GM19240 (cell line): ENCODE measurements around the gene RGR.

ENCODE experiments used
- DNase-seq: peaks from one replicate; pipeline ENCODE4 v3.0.0; 2011; ENCODE audit warnings: low spot score; ENCODE audit not compliant: insufficient read length

The RGR gene

GRCh38 chr10:84221916-84222315 lies 22.9 kb upstream of the RGR start:
- no peak for DNase-seq

GRCh38 chr10:84224411-84225028 lies 20.3 kb upstream of the RGR start:
- no peak for DNase-seq

GRCh38 chr10:84225427-84226173 lies 19.3 kb upstream of the RGR start, which contains the start of gene LRIT2:
Gene LRIT2, minus strand, starts transcription at chr10:84225544. Its CDS starts 24 bp downstream, at chr10:84225520.
- DNase-seq: no peak

- DNase-seq: no peak
Measured at GRCh38 chr10:84226616-84227015, 18.2 kb upstream of the RGR start.

GRCh38 chr10:84227810-84228209 lies 17.0 kb upstream of the RGR start:
- DNase-seq: no peak

- DNase-seq: no peak
Measured at GRCh38 chr10:84230359-84230758, 14.5 kb upstream of the RGR start.

GRCh38 chr10:84232376-84232775 lies 12.5 kb upstream of the RGR start:
- no peak for DNase-seq

GRCh38 chr10:84233940-84234339 lies 10.9 kb upstream of the RGR start:
- DNase-seq: no peak

GRCh38 chr10:84234479-84234878 lies 10.4 kb upstream of the RGR start:
- DNase-seq: no peak

- DNase-seq: no peak
Measured at GRCh38 chr10:84235096-84235495, 9.8 kb upstream of the RGR start.

GRCh38 chr10:84236807-84237198 lies 8.1 kb upstream of the RGR start:
- no peak for DNase-seq

- DNase-seq: no peak
Measured at GRCh38 chr10:84237199-84238051, 7.4 kb upstream of the RGR start.

- no peak for DNase-seq
Measured at GRCh38 chr10:84238909-84239308, 5.9 kb upstream of the RGR start.

- DNase-seq: no peak
Measured at GRCh38 chr10:84241185-84241790, 3.6 kb upstream of the RGR start, which contains the start of gene LRIT1. Gene LRIT1, minus strand, starts transcription at chr10:84241546. Its CDS starts 107 bp downstream, at chr10:84241439.

GRCh38 chr10:84243759-84244158 lies 1.1 kb upstream of the RGR start:
- DNase-seq: no peak

- DNase-seq: no peak
Measured at GRCh38 chr10:84247496-84247895, 2.6 kb downstream of the RGR start.

- no peak for DNase-seq
Measured at GRCh38 chr10:84248794-84249193, 3.9 kb downstream of the RGR start.

GRCh38 chr10:84254552-84255478 lies 10.0 kb downstream of the RGR start:
- no peak for DNase-seq

- no peak for DNase-seq
Measured at GRCh38 chr10:84256510-84257342, 11.9 kb downstream of the RGR start.
